Measurements from ENCODE around the gene DPP6.

DPP6 gene

GRCh38 chr7:154769527-154769926, 717.3 kb downstream of the DPP6 start:
- DNase-seq (ENCODE audit: low read depth), result no peak

DNA sequence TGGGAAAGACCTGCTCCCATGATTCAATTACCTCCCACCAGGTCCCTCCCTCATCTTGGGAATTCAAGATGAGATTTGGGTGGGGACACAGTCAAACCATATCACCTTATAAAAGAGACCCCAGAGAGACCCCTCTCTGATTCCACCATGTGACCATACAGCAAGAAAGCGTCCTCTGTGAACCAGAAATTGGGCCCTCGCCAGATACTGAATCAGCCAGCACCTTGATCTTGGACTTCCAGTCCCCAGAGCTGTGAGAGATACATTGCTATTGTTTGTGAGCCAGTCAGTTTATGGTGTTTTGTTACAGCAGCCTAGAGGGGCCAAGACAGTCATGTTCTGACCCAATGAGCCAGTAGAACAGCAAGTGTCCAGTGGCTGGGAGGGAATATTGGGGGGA, 718.2 kb downstream of the DPP6 start:
- DNase-seq (ENCODE audit: low read depth), result no peak

DNA sequence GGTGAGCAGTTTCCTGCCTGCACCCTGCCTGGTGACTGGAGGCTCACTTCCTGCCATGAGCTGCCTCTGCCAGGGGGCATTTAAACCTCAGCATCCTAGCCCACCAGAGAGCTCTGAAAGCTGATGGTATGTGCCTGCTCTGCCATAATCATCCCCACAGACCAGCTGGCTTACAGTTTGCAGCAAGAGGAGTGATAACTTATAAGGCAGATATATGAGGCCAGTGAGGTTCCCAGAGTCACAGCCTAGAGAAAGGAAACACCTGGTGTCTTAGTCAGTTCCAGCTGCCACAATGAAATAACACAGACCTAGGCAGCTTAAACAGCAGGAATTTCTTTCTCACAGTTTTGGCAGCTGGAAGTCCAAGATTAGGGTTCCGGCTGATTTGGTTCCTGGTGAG, 718.8 kb downstream of the DPP6 start:
- DNase-seq (ENCODE audit: low read depth), result no peak

GRCh38 chr7:154774303-154774969, 722.2 kb downstream of the DPP6 start:
- no peak for DNase-seq (ENCODE audit: low read depth)

GRCh38 chr7:154775681-154776080, 723.5 kb downstream of the DPP6 start:
- DNase-seq (ENCODE audit: low read depth), result no peak

DNA sequence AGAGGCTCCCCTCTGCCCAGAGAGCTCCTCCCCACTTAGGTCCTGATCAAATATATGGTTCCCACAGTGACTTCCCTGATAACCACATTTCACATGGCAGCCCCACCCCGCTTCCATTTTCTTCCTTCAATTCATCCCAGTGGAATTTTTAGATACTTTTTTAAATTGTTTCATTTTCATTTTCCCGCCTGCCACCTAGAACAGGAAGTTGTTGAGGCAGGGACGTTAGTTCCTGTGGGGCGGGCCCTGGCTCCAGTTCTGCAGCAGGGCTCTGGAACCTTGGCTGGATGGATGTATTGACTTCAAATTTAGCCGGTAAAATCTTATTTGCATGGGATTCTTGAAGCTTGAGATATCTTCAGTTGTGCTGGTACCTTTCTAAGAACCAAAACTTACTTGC, 724.2 kb downstream of the DPP6 start:
- DNase-seq (ENCODE audit: low read depth), result no peak

DNA sequence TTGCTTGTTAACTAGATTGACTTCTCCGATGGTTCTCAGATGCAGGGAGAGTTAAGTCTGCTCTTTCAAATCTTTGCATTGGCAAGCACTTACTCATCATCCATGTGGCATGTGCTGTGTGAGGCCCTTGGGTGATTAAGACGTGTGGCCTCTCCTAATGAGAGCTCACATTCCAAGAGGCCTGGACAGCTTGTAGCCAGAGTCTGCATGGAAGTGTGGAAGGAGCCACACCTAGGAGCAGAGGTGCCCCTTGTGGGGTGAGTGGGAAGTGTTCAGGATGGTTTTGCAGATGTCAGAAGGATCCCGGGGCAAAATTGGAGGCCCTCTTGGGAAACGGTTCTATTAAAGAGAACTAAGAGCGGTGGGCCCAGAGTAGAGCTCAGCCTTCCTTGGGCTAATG, 724.8 kb downstream of the DPP6 start:
- DNase-seq (ENCODE audit: low read depth), result no peak

- no peak for DNase-seq (ENCODE audit: low read depth)
Measured at GRCh38 chr7:154777489-154777888, 725.3 kb downstream of the DPP6 start.

GRCh38 chr7:154777908-154778307, 725.7 kb downstream of the DPP6 start:
- no peak for DNase-seq (ENCODE audit: low read depth)

- DNase-seq (ENCODE audit: low read depth), result no peak
Measured at GRCh38 chr7:154781369-154782303, 729.4 kb downstream of the DPP6 start.

DNA sequence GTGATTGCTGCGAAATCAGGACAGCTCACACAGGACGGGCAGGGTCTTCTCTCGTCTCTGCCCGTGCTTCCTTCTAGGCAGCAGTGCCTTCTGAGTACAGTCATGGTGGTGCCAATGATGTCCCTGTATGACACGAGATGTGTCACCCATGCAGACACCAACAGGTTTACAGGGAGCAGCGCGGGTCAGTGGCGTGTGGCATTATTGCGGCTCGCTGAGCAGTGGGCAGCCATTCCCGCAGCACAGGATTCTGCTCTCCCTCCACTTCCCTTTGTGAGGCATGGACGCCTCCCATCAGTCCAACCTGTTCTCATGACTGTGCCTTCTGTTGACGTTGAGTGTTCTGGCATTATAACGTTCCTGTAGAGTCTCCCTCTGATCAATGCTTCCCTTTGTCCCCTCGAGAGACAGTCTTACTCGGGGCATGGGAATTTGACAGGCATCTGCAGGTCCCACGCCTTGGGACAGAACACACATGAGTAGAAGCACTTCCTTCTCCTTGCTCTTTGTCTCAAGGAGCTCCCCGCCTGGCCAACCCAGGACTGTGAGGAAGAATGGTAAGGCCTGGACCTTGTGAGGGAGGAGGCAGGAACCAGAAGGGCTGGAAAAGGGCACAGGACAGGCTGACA, 731.2 kb downstream of the DPP6 start:
- no peak for DNase-seq (ENCODE audit: low read depth)

- no peak for DNase-seq (ENCODE audit: low read depth)
Measured at GRCh38 chr7:154785898-154786297, 733.7 kb downstream of the DPP6 start.

DNA sequence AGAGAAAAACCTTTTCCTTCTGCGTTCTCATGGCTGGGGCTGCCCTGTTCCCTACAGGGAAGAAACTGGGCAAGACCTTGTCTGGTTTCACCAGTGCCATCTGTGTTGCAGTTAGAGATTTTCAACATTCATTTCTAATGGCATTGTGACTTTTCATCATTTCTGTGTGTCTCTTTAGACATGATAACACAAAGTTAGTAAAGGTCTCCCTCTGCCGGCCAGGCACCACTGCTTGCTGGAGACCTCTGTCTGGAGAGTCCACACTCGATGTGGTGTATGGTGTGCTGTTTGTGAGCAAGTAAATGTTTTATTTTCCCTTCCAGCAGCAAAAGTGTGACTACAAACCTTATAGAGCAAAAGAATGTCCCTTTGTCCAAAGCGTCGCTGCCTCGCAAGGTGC, 737.2 kb downstream of the DPP6 start:
- DNase-seq (ENCODE audit: low read depth), result no peak

DNA sequence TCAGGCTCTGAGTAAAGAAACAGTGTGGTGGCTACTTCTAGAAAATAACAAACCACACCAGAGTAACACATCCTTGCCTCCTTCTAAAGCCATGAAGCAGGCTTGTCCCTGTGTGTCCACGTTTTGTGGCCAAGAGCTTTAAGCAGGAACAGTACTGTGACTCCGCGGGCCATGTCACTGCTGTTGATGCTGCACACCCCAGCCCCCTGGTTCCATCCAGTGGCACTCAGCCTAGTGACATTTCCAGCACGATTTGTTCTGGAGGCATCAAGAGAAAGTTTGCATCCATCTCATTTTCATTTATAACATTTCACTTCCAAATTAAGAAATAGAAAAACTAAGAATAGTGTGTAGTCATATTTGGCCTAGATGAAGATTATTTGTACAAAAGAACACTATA, 739.4 kb downstream of the DPP6 start:
- no peak for DNase-seq (ENCODE audit: low read depth)

DNA sequence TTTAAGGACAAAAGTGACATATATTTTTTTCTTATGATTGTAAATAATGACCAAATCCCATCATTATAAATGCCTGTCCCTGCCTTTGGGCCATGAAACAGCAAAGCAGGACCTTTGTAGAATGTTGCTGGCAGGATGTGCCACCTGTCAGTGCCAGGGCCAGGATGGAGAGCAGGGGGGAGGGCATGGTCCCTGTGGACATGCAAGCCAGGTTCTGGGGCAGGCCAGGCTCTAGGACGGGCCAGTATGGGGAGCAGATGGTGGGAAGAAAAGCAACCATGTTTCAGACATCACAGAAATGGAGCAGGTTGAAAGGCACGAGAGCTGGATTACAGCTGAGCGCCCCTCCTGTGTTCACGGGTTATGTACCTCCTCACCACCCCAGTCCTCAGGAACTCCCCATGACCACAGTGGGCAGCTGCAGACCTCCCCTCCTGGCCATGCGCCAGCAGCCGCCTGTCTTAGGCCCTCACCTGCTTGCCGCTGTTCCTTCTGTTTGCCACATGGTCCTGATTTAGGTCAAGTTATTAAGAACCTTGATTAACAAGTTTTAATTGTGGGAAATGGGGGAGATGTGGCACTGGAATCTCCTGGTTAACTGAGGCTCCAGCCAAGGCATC, 740.3 kb downstream of the DPP6 start:
- no peak for DNase-seq (ENCODE audit: low read depth)

DNA sequence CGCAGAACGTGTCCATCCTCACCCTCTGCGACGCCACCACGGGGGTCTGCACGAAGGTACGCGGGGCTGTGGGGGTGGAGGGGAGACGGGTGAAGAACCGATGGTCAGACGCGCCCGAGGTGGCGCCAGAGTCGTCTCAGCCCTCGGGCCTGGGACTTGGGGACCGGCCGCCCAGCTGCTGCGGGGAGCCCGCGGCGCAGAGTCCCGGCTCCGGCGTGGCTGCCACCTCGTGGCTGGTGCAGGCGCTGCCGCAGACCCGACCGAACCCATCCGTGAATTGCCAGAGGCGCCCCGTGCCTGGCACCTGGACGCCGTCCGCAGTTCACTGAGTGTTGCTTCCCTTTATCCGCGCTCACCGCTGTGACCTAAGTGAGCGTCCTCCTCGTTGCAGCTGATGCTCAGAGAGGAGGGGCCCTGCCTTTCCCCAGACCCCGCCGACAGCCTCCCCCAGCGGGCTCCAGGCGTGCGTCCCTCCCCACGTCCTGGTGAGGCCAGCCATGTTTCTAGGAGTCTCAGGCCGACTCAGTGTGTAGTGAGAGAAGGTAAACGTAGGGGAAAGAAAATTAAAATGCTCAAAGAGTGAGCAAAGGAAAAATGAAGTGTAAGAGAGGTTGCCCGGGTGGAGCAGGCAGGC, 742.1 kb downstream of the DPP6 start:
- DNase-seq (ENCODE audit: low read depth), result no peak

GRCh38 chr7:154795014-154795413, 742.8 kb downstream of the DPP6 start:
- DNase-seq (ENCODE audit: low read depth), result no peak

DNA sequence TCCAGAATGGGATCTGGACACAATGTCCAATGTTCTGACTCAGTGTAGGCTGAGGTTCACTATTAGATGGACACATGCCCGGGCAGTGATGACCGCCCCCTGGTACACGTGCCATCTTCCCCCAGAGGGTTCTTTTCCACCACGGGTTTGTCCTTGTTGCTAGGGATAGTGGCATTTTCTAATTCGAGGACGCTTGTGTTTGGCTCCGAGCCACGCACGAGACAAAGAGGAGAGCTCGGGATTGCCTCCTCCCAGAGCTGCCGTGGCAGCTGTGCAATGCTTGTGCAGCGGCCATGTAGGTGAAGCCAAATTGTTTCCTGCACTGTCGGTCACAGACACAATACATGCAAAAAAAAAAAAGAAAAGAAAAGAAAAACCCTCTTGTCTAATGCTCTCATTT, 743.2 kb downstream of the DPP6 start:
- DNase-seq (ENCODE audit: low read depth), result no peak

DNA sequence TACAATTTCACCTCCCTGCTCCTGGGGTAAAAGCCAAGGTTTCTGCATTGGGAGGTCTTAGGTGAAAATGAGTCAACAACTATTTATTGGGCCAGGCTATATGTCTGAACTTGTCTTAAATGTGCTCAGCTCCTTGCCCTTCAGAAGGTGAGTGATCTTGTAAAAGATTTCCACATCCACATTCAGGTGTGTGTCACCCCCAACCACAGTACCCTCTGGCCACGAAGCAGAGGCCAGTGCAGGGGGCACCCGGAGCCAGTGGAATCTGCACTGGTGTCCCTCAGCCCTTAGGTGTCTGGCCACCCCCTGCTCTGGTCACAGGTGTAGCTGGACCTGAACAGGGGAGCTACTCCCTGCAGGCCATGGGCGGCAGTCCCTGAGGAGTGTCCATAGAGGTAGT, 752.3 kb downstream of the DPP6 start:
- DNase-seq (ENCODE audit: low read depth), result no peak

DNA sequence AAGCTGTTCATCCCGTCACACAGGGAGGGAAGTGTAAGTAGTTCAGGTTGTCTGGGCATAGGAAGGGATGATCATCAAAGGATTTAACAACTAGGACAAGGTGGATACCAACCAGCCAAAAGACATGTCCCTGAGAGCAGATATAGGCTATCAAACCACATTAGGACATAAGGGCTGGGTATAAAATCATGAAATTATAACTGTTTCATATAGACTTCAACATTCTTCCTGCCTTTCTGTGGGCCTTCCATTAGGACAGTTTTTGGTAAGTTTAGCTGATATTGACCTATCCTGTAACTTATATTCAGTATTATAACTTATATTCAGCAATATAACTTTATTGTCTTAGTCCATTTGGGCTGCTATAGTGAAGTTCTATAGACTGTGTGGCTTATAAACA, 759.8 kb downstream of the DPP6 start:
- DNase-seq (ENCODE audit: low read depth), result no peak

DNA sequence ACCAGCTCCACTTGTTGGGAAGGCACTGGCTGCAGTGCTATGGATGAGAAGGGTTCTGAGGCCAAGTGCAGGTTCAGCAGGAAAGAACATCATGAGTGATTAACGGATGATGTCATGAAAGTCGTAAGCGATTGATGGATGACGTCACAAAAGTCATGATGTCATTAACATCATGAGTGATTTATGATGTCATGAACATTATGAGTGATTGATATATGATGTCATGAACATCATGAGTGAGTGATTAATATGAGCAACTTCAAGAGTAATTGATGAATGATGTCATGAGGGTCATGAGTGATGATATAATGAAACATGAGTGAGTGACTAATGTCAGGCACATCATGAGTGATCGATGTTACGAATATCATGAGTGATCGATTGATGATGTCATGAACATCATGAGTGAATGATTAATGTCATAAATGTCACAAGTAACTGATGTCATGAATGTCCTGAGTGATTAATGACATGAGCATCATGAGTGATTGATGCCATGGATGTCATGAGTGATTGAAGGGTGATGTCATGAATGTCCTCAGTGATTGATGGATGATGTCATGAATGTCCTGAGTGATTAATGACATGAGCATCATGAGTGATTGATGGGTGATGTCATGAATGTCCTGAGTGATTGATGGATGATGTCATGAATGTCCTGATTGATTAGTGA, 765.2 kb downstream of the DPP6 start:
- no peak for DNase-seq (ENCODE audit: low read depth)

GRCh38 chr7:154827007-154827406, 774.8 kb downstream of the DPP6 start:
- no peak for DNase-seq (ENCODE audit: low read depth)
